K562 (cell line): ENCODE measurements around the gene PITPNM1. TPM values are rescaled to one million over a fixed set of nuclear protein-coding genes. Genes with fewer than 3 reads are reported as not detected.

ENCODE experiments used
- ATAC-seq: fragments of 200-7000 bp; cut with Tn5 transposase; 3 replicates; pipeline ENCODE4 v1.9.1; 2020; ENCODE audit warnings: moderate library complexity
- BruUV-seq: library from RNA; stranded (reverse); fragments of 400-500 nt; replicated peaks from 2 replicates; lab custom pipeline; 2021; lab: Mats Ljungman, UMichigan
- CTCF ChIA-PET: fragments of 300-600 bp; formaldehyde crosslinking; extraction: SDS; loops from one replicate; lab custom pipeline; 2021; ENCODE audit warnings: low intra/inter-chr PET ratio; lab: Yijun Ruan, JAX
- POLR2A ChIA-PET: fragments of 300-600, 350-650 bp; sonication (Branson Sonifier 250); formaldehyde crosslinking; extraction: SDS; loops from one replicate; lab custom pipeline; 2021; ENCODE audit warnings: antibody characterized with exemption, inconsistent platforms; lab: Yijun Ruan, JAX
- DNase-seq, 4 experiments: peaks; one replicate each; pipeline versions ENCODE4 v3.0.0 to v3.0.0-alpha.2; 2011 to 2018; ENCODE audit warnings: low spot score in 3 of 4, mixed read lengths in 3 of 4; ENCODE audit errors: extremely low read depth in 1 of 4
- FAIRE-seq: peaks from 2 replicates; lab custom pipeline; 2011; peaks lifted over from hg19 to GRCh38; lab: Jason Lieb, UNC
- H2AFZ ChIP-seq: 2 replicates; pipeline ENCODE4 v1.6.0; 2011; ENCODE audit warnings: low read depth, low read length, control low read depth, inconsistent platforms
- H3K27ac ChIP-seq: fragments of 200-600 bp; 3 replicates; pipeline ENCODE4 v1.8.0; 2011; ENCODE audit warnings: low read depth, mild to moderate bottlenecking, control low read depth, inconsistent platforms, low read length, moderate library complexity, mixed read lengths; ENCODE audit errors: extremely low read depth
- H3K27me3 ChIP-seq, 2 experiments: fragments of 300-600 bp in 1 of 2; 2 replicates in 1 of 2; 3 replicates in 1 of 2; pipeline versions ENCODE4 v1.6.0 to v1.8.0; 2011; ENCODE audit warnings: inconsistent platforms in 2 of 2, low read length in 2 of 2, mild to moderate bottlenecking in 1 of 2, mixed read lengths in 1 of 2, moderate library complexity in 1 of 2; ENCODE audit not compliant: control insufficient read depth in 2 of 2, insufficient read depth in 2 of 2
- H3K36me3 ChIP-seq: fragments of 300-600 bp; 3 replicates; pipeline ENCODE4 v1.8.0; 2011; ENCODE audit warnings: mild to moderate bottlenecking, low read length, inconsistent platforms; ENCODE audit not compliant: control insufficient read depth, insufficient read depth
- H3K4me1 ChIP-seq, 2 experiments: fragments of 200-600 bp in 1 of 2; replicated peaks in 1 of 2; 2 replicates in 1 of 2; 3 replicates in 1 of 2; pipeline versions ENCODE4 v1.5.1 to v1.8.0; 2011; ENCODE audit warnings: inconsistent platforms in 2 of 2, low read length in 2 of 2, mild to moderate bottlenecking in 1 of 2, mixed read lengths in 1 of 2, moderate library complexity in 1 of 2; ENCODE audit not compliant: control insufficient read depth in 2 of 2, insufficient read depth in 2 of 2
- H3K4me2 ChIP-seq: 2 replicates; pipeline ENCODE4 v1.6.1; 2011; ENCODE audit warnings: low read length, control low read depth, inconsistent platforms, mixed read lengths; ENCODE audit not compliant: insufficient read depth
- H3K4me3 ChIP-seq: fragments of 200-600 bp; sonication (generic), shearing (Covaris generic); 2 replicates; pipeline ENCODE4 v1.5.1; 2016; ENCODE audit warnings: control low read depth, inconsistent platforms
- H3K79me2 ChIP-seq: fragments of 200-600 bp; 3 replicates; pipeline ENCODE4 v1.8.0; 2011; ENCODE audit warnings: low read length, inconsistent platforms; ENCODE audit not compliant: control insufficient read depth, insufficient read depth
- H3K9ac ChIP-seq, 2 experiments: 2 replicates each; pipeline versions ENCODE4 v1.6.0 to v1.6.1; 2011; ENCODE audit warnings: low read depth in 2 of 2, low read length in 2 of 2, control low read depth in 1 of 2, inconsistent platforms in 1 of 2, mild to moderate bottlenecking in 1 of 2, mixed read lengths in 1 of 2; ENCODE audit not compliant: insufficient read depth in 1 of 2
- H3K9me1 ChIP-seq: one replicate; pipeline ENCODE4 v1.6.0; 2011; ENCODE audit warnings: inconsistent platforms, mild to moderate bottlenecking, low read length, moderate library complexity; ENCODE audit not compliant: control insufficient read depth, insufficient read depth
- H3K9me3 ChIP-seq: replicated peaks from 2 replicates; pipeline ENCODE4 v1.5.1; 2011; ENCODE audit warnings: low read depth, low read length, inconsistent platforms; ENCODE audit not compliant: control insufficient read depth, insufficient read depth
- H4K20me1 ChIP-seq: replicated peaks from 2 replicates; pipeline ENCODE4 v1.6.1; 2011; ENCODE audit warnings: low read length, inconsistent platforms, mixed read lengths; ENCODE audit not compliant: control insufficient read depth, insufficient read depth
- CC2D1A ChIP-seq: fragments of 450-650 bp; IDR thresholded peaks from 2 replicates; pipeline ENCODE4 v1.6.1; 2017; ENCODE audit warnings: mild to moderate bottlenecking
- E2F6 ChIP-seq, 2 experiments: IDR thresholded peaks; 2 replicates each; pipeline ENCODE4 v1.6.1; 2011; ENCODE audit warnings: borderline replicate concordance in 1 of 2, control low read depth in 1 of 2, low read depth in 1 of 2, low read length in 1 of 2, mild to moderate bottlenecking in 1 of 2, mixed read lengths in 1 of 2, moderate library complexity in 1 of 2; ENCODE audit not compliant: insufficient read depth in 1 of 2, insufficient read length in 1 of 2, poor library complexity in 1 of 2, severe bottlenecking in 1 of 2; ENCODE audit errors: extremely low read depth in 1 of 2
- EP400 ChIP-seq: fragments of 450-650 bp; IDR thresholded peaks from 2 replicates; pipeline ENCODE4 v1.6.1; 2017; ENCODE audit warnings: antibody characterized with exemption, mild to moderate bottlenecking, moderate library complexity
- FOXA1 ChIP-seq: fragments of 450-650 bp; IDR thresholded peaks from 2 replicates; pipeline ENCODE4 v1.6.1; 2016; ENCODE audit warnings: mild to moderate bottlenecking, borderline replicate concordance
- NFE2 ChIP-seq: IDR thresholded peaks from 2 replicates; pipeline ENCODE4 v1.6.1; 2014; ENCODE audit warnings: antibody characterized with exemption, low read depth
- NFRKB ChIP-seq: fragments of 450-650 bp; IDR thresholded peaks from 2 replicates; pipeline ENCODE4 v1.6.1; 2016; ENCODE audit warnings: low read depth
- PHF20 ChIP-seq: fragments of 450-650 bp; IDR thresholded peaks from 2 replicates; pipeline ENCODE4 v1.6.1; 2018; ENCODE audit not compliant: partially characterized antibody
- POU5F1 ChIP-seq: fragments of 150-350 bp; IDR thresholded peaks from 2 replicates; pipeline ENCODE4 v1.6.1; 2014; ENCODE audit warnings: borderline replicate concordance, low read length, low read depth, mild to moderate bottlenecking; ENCODE audit not compliant: partially characterized antibody
- RHOXF2B ChIP-seq: fragments of 250-450 bp; sonication (Bioruptor Pico); conservative IDR thresholded peaks from 2 replicates; pipeline ENCODE4 v1.5.1; 2021
- SMAD3 ChIP-seq: fragments of 450-650 bp; formaldehyde crosslinking; conservative IDR thresholded peaks from 2 replicates; pipeline ENCODE4 v1.4.0; 2020; ENCODE audit warnings: mild to moderate bottlenecking
- THRB ChIP-seq: fragments of 450-650 bp; formaldehyde crosslinking; conservative IDR thresholded peaks from 2 replicates; pipeline ENCODE4 v1.4.0; 2022; ENCODE audit warnings: mild to moderate bottlenecking, missing genetic modification characterization
- XRCC5 ChIP-seq: fragments of 200-400 bp; formaldehyde crosslinking; IDR thresholded peaks from 2 replicates; pipeline ENCODE4 v1.6.1; 2017; ENCODE audit warnings: low read depth, mild to moderate bottlenecking, low read length
- ZBTB7A ChIP-seq: IDR thresholded peaks from 2 replicates; pipeline ENCODE4 v1.6.1; 2011; ENCODE audit warnings: low read depth, mild to moderate bottlenecking, low read length, moderate library complexity, borderline replicate concordance; ENCODE audit not compliant: control insufficient read depth
- ZKSCAN8 ChIP-seq: fragments of 200-800 bp; sonication (Bioruptor generic); IDR thresholded peaks from 2 replicates; pipeline ENCODE4 v1.6.1; 2016; ENCODE audit warnings: missing genetic modification characterization, missing compliant biosample characterization
- ZNF655 ChIP-seq: fragments of 250-450 bp; sonication (Bioruptor Pico); IDR thresholded peaks from 2 replicates; pipeline ENCODE4 v1.5.0; 2021
- ZNF778 ChIP-seq: fragments of 450-650 bp; formaldehyde crosslinking; IDR thresholded peaks from 2 replicates; pipeline ENCODE4 v1.4.0; 2020; ENCODE audit warnings: mild to moderate bottlenecking, moderate library complexity
- WGBS: fragments of 100-300 bp; shearing (Covaris generic); methylation state at CpG from one replicate; pipeline ENCODE4 v1.1.6; 2016; ENCODE audit warnings: low coverage, mixed read lengths; ENCODE audit not compliant: insufficient coverage; ENCODE audit errors: missing lambda C conversion rate; 5-methylcytosine and 5-hydroxymethylcytosine counted together
- in situ Hi-C: fragments of 300-500 bp; cut with MboI; formaldehyde crosslinking; loops from 4 replicates; pipeline ENCODE4 v1.15.0; 2018; ENCODE audit warnings: inconsistent platforms, mixed read lengths
- intact Hi-C: fragments of 100-400 bp; cut with micrococcal nuclease; formaldehyde crosslinking; loops from 2 replicates; pipeline ENCODE4 v1.14.2; 2022
- polyA plus RNA-seq, 8 experiments: library from polyadenylated mRNA; depleted of rRNA in 4 of 8; stranded (reverse) in 5 of 8; unstranded in 3 of 8; fragments of >200 nt; fragmentation: Nextera tagmentation in 2 of 8; fragmentation: Illumina TruSeq in 1 of 8; extraction: Ambion mirVana in 2 of 8; extraction: Trizol in 1 of 8; gene quantifications; 2 replicates each; pipeline versions ENCODE4 v1.2.1 to v1.2.3, GENCODE V29; 2011 to 2014; ENCODE audit warnings: inconsistent platforms in 1 of 8, missing spikeins in 1 of 8
- total RNA-seq, 7 experiments: library from RNA; depleted of rRNA in 6 of 7; stranded (reverse); fragments of >200 nt in 6 of 7; fragmentation: Illumina TruSeq in 2 of 7; extraction: Trizol in 2 of 7; gene quantifications; 2 replicates each; pipeline versions ENCODE4 v1.2.1 to v1.2.3, GENCODE V29; 2011 to 2021; ENCODE audit warnings: low replicate concordance in 1 of 7

The PITPNM1 gene
- total and polyA plus RNA-seq, 9 of the 15 experiments (the other 6 are each of a cell fraction or from before 2014, with no cell fraction given), result 0.11 to 53.7 (median 16.0) TPM

GRCh38 chr11:67464411-67465188 lies 40.6 kb downstream of the PITPNM1 start:
- Histone ChIP-seq H3K9me1 (no peaks in the 10 kb centered on the region), H3K4me1 (peaks cover 20 to 54% of the 10 kb centered on the region in 2 experiments; a peak in 4 of 5 replicates), H3K9ac (peak overlapping the region; percentile 78 to 95), H3K4me2 (peak overlapping the region; percentile 93), H3K4me3 (peak overlapping the region; percentile 75), H3K79me2 (peaks cover 12% of the 10 kb centered on the region), H3K27ac (peak overlapping the region; percentile 86), H3K27me3 (no peaks in the 10 kb centered on the region), H3K36me3 (no peaks in the 10 kb centered on the region), H4K20me1 (no peaks in the 10 kb centered on the region), H2AFZ (peak overlapping the region; percentile 88), H3K9me3 (no peaks in the 10 kb centered on the region)
- CTCF ChIA-PET, result no interaction called here
- ATAC-seq (peak; percentile 84), DNase-seq (peak; percentile 90 to 95 (median 94)), FAIRE-seq (peak; percentile 70)
- POLR2A ChIA-PET, result interaction anchor here (0.5 to 1.8 kb wide), 6 partner anchors 12 to 178 kb away, joined by 3 to 5 read pairs (median 4); partner anchors contain the start of genes AIP and RPS6KB2
- BruUV-seq, result no TSS peak
- in situ Hi-C loops, result no loop called here
- WGBS, result 3% methylated on average over 32 of the region's 56 CpGs
- intact Hi-C loops, result loop anchor here (5.0 kb wide), 1 partner anchor 42 kb away; no protein-coding TSS in a partner anchor
- TF ChIP-seq EP400 (peak; percentile 40; the same call in 1 of the 2 replicates), POU5F1 (no peak), THRB (CRISPR knock-in tag) (no peak), PHF20 (peak; percentile 31), E2F6 (IDR thresholded peaks at IDR 0.05; ENCODE audit: borderline replicate concordance in 1 of 2, extremely low read depth in 1 of 2, insufficient read depth in 1 of 2, insufficient read length in 1 of 2, low read depth in 1 of 2, low read length in 1 of 2, poor library complexity in 1 of 2, severe bottlenecking in 1 of 2) (peak; percentile 14 to 76), SMAD3 (CRISPR knock-in tag) (no peak), ZKSCAN8 (CRISPR knock-in tag) (peak; percentile 33; the same call in 1 of the 2 replicates), ZNF778 (no peak), NFE2 (no peak), ZBTB7A (peak; percentile 88; the same call in 1 of the 2 replicates), ZNF655 (CRISPR knock-in tag) (no peak), CC2D1A (peak; percentile 32; the same call in 1 of the 2 replicates), RHOXF2B (no peak; the same call in 1 of the 2 replicates), NFRKB (peak; percentile 56; the same call in 1 of the 2 replicates), XRCC5 (0 out of 2 replicates have a peak, but pooled peaks have one; percentile 11), FOXA1 (no peak)
